HEK293 (cell line): Measurements from ENCODE around the gene ZDHHC17.

ENCODE experiments used
- HOXA7 ChIP-seq: sonication (generic); formaldehyde crosslinking; IDR thresholded peaks from 2 replicates; pipeline ENCODE4 v1.8.1; 2022; ENCODE audit warnings: missing genetic modification reagents, borderline replicate concordance
- ZBTB17 ChIP-seq: fragments of 450-650 bp; formaldehyde crosslinking; IDR thresholded peaks from 2 replicates; pipeline ENCODE4 v1.5.1; 2016; ENCODE audit warnings: missing biosample characterization, missing genetic modification characterization
- ZNF416 ChIP-seq: fragments of 450-650 bp; formaldehyde crosslinking; IDR thresholded peaks from 2 replicates; pipeline ENCODE4 v1.5.1; 2016; ENCODE audit warnings: missing biosample characterization, missing genetic modification characterization
- ZNF670 ChIP-seq: fragments of 450-650 bp; formaldehyde crosslinking; IDR thresholded peaks from 2 replicates; pipeline ENCODE4 v1.5.1; 2016; ENCODE audit warnings: missing biosample characterization, missing genetic modification characterization, low read depth

GRCh38 chr12:76802060-76802459, 38.1 kb downstream of the ZDHHC17 start:
- TF ChIP-seq HOXA7 (CRISPR knock-in tag) (no peak), ZBTB17 (tag by site-specific recombination) (no peak), ZNF670 (tag by site-specific recombination) (no peak), ZNF416 (tag by site-specific recombination) (no peak)
